ENCODE data around the gene TPM2. TPM values are rescaled to one million over a fixed set of nuclear protein-coding genes. Genes with fewer than 3 reads are reported as not detected.

TPM2 gene
- total RNA-seq (100 to 1,000 TPM; 145 to 211 TPM), polyA plus RNA-seq (ENCODE audit: insufficient read length in 6 of 6) (100 to 1,000 TPM; 167 to 261 (median 192) TPM)
- long read RNA-seq, donor 1, transcript TPM2-203 (9 exons, 1,183 nt): major isoform, 75 of 190 reads
- long read RNA-seq, donor 1, transcript TPM2-201 (9 exons, 1,018 nt): minor isoform, 5 of 190 reads
- long read RNA-seq, donor 1, partial matches to known transcripts: 88 of 190 reads
- long read RNA-seq, donor 1, other reads (novel, unspliced or antisense): 19 of 190 reads
- long read RNA-seq, donor 2, transcript TPM2-201 (9 exons, 1,018 nt): minor isoform, 15 of 148 reads
- long read RNA-seq, donor 2, transcript TPM2-203 (9 exons, 1,183 nt): major isoform, 45 of 148 reads
- long read RNA-seq, donor 2, partial matches to known transcripts: 86 of 148 reads
- long read RNA-seq, donor 2, other reads (novel, unspliced or antisense): 0 of 148 reads
- long read RNA-seq, donor 3, transcript TPM2-203 (9 exons, 1,183 nt): major isoform, 60 of 120 reads
- long read RNA-seq, donor 3, transcript TPM2-201 (9 exons, 1,018 nt): minor isoform, 7 of 120 reads
- long read RNA-seq, donor 3, partial matches to known transcripts: 50 of 120 reads
- long read RNA-seq, donor 3, other reads (novel, unspliced or antisense): 0 of 120 reads
- long read RNA-seq, donor 4, transcript TPM2-203 (9 exons, 1,183 nt): major isoform, 217 of 282 reads
- long read RNA-seq, donor 4, partial matches to known transcripts: 29 of 282 reads
- long read RNA-seq, donor 4, other reads (novel, unspliced or antisense): 31 of 282 reads
- long read RNA-seq, donor 5, transcript TPM2-203 (9 exons, 1,183 nt): major isoform, 51 of 116 reads
- long read RNA-seq, donor 5, transcript TPM2-201 (9 exons, 1,018 nt): minor isoform, 7 of 116 reads
- long read RNA-seq, donor 5, partial matches to known transcripts: 53 of 116 reads
- long read RNA-seq, donor 5, other reads (novel, unspliced or antisense): 5 of 116 reads
- long read RNA-seq, donor 6, transcript TPM2-211 (9 exons, 1,392 nt): minor isoform, 8 of 138 reads
- long read RNA-seq, donor 6, transcript TPM2-203 (9 exons, 1,183 nt): major isoform, 34 of 138 reads
- long read RNA-seq, donor 6, transcript TPM2-201 (9 exons, 1,018 nt): minor isoform, 16 of 138 reads
- long read RNA-seq, donor 6, partial matches to known transcripts: 74 of 138 reads
- long read RNA-seq, donor 6, other reads (novel, unspliced or antisense): 6 of 138 reads
- long read RNA-seq, donor 7, transcript TPM2-203 (9 exons, 1,183 nt): major isoform, 15 of 31 reads
- long read RNA-seq, donor 7, partial matches to known transcripts: 10 of 31 reads
- long read RNA-seq, donor 7, other reads (novel, unspliced or antisense): 0 of 31 reads
- long read RNA-seq, donor 8, transcript TPM2-211 (9 exons, 1,392 nt): minor isoform, 5 of 62 reads
- long read RNA-seq, donor 8, transcript TPM2-203 (9 exons, 1,183 nt): major isoform, 40 of 62 reads
- long read RNA-seq, donor 8, partial matches to known transcripts: 7 of 62 reads
- long read RNA-seq, donor 8, other reads (novel, unspliced or antisense): 9 of 62 reads
- long read RNA-seq, donor 9, transcript TPM2-211 (9 exons, 1,392 nt): major isoform, 7 of 7 reads
- long read RNA-seq, donor 9, partial matches to known transcripts: 0 of 7 reads
- long read RNA-seq, donor 9, other reads (novel, unspliced or antisense): 0 of 7 reads
- long read RNA-seq, donor 10, transcript TPM2-212 (9 exons, 1,185 nt): minor isoform, 6 of 683 reads
- long read RNA-seq, donor 10, transcript TPM2-203 (9 exons, 1,183 nt): major isoform, 585 of 683 reads
- long read RNA-seq, donor 10, transcript TPM2-201 (9 exons, 1,018 nt): minor isoform, 16 of 683 reads
- long read RNA-seq, donor 10, partial matches to known transcripts: 38 of 683 reads
- long read RNA-seq, donor 10, other reads (novel, unspliced or antisense): 38 of 683 reads
- long read RNA-seq, donor 11, transcript TPM2-211 (9 exons, 1,392 nt): major isoform, 5 of 12 reads
- long read RNA-seq, donor 11, transcript TPM2-203 (9 exons, 1,183 nt): major isoform, 5 of 12 reads
- long read RNA-seq, donor 11, partial matches to known transcripts: 0 of 12 reads
- long read RNA-seq, donor 11, other reads (novel, unspliced or antisense): 0 of 12 reads
- long read RNA-seq, donor 12, transcript TPM2-201 (9 exons, 1,018 nt): minor isoform, 7 of 97 reads
- long read RNA-seq, donor 12, transcript TPM2-203 (9 exons, 1,183 nt): major isoform, 40 of 97 reads
- long read RNA-seq, donor 12, partial matches to known transcripts: 48 of 97 reads
- long read RNA-seq, donor 12, other reads (novel, unspliced or antisense): 0 of 97 reads

DNA sequence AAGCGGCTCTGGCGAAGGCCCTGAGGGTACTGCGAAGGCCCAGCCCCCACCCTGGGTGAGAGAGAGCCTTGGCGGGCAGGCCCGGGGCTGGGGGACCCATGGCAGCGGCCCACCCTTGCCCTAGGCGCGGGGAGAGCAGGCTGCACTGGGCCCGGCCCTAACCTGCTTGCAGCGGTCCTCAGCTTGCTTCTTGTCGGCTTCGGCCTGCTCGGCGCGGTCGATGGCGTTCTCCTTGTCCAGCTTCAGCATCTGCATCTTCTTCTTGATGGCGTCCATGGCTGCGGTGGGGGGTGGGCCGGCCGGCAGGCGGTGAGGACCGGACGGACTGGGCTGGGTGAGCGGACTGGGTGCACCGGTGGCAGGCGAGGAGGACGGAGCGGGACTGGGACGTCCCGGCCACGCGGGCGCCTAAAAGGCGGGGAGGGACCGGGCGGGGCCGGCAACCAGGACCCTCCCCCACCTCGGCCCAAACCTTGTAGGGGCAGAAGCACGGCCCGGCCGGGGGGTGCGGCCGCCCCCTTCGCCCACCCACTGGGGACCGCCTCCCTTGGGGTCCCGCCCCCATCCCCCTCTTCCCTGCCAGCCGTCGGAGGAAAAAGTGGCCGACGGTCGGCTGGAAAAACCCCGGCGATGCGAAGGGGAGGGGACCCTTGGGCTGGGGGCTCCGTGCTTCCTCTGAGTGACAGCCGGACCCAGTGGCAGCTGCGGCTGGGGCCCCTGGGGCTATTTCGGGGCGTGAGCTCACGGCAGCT is at the start of gene TPM2:
Gene TPM2, minus strand, starts transcription at position 384 of the 752 bp plus-strand sequence. Its CDS starts 108 bp downstream, at position 276.
- DNase-seq (peak in 3 of 4 donors; percentile 70 to 89 (median 71)), ATAC-seq (peak; percentile 55)
- intact Hi-C loops (cut with DNase I): no loop called here
- Histone ChIP-seq H3K27ac (peak within 1 kb of the TSS; percentile 75 to 87), H3K4me3 (peak within 1 kb of the TSS; percentile 68), H3K27me3 (peaks cover 0 to 9% of the 10 kb centered on the region in 2 donors), H3K36me3 (peaks cover 0 to 9% of the 10 kb centered on the region in 2 donors), H3K9me3 (no peaks in the 10 kb centered on the region), H3K4me1 (peaks cover 0 to 19% of the 10 kb centered on the region in 2 donors)
- TF ChIP-seq, protein P1, sequence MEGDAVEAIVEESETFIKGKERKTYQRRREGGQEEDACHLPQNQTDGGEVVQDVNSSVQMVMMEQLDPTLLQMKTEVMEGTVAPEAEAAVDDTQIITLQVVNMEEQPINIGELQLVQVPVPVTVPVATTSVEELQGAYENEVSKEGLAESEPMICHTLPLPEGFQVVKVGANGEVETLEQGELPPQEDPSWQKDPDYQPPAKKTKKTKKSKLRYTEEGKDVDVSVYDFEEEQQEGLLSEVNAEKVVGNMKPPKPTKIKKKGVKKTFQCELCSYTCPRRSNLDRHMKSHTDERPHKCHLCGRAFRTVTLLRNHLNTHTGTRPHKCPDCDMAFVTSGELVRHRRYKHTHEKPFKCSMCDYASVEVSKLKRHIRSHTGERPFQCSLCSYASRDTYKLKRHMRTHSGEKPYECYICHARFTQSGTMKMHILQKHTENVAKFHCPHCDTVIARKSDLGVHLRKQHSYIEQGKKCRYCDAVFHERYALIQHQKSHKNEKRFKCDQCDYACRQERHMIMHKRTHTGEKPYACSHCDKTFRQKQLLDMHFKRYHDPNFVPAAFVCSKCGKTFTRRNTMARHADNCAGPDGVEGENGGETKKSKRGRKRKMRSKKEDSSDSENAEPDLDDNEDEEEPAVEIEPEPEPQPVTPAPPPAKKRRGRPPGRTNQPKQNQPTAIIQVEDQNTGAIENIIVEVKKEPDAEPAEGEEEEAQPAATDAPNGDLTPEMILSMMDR (IDR thresholded peaks at IDR 0.05): no peak

DNA sequence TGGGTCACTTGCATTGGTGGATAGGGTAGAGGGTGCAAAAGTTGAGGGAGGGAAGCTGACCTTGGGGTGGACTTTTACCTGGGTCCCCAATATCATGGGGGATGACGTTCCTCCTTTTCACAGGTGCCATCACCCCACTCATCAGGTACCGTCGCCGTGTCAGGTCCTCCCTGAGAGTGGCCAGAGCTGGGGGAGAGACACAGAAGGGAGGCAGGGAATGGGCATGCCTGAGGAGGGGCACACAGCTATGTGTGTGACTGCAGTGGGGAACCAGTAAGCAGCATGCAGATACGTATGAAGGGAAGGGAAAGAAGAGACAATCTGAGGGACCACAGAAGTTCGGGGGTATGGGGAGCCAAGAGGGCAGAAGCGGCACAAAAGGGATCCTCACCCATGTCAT is 49.2 kb upstream of the TPM2 start:
- TF ChIP-seq, protein P1 (IDR thresholded peaks at IDR 0.05): no peak
- H3K27me3 ChIP-seq: no peaks in the 10 kb centered on the region
- H3K36me3 ChIP-seq: peaks cover 6 to 99% of the 10 kb centered on the region in 2 donors
- no peaks in the 10 kb centered on the region for H3K9me3 ChIP-seq
- intact Hi-C loops (cut with DNase I): no loop called here
- no peak overlapping the region for H3K4me3 ChIP-seq
- DNase-seq (no peak), ATAC-seq (no peak)
- H3K27ac ChIP-seq: no peak overlapping the region
- peaks cover under 1 to 26% of the 10 kb centered on the region in 2 donors for H3K4me1 ChIP-seq

DNA sequence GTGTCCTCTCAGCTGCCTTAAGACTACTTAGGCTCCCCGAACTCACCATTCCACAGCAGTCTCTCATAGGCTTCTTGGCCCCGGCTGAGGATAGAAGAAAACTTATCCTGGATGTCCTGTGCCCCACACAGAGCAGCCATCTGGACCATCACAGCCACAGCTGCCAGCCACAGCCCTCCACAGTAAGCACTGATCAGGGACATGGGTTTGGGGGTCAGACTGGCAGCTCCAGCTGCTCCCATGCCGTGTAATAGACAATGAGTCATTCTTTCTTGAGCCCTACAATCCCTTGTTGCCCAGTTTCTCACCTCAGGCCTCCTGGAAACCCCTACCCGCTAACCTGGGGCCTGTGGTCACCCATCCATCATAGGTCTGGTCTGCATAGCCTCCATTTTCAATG is 48.5 kb upstream of the TPM2 start:
- DNase-seq (no peak), ATAC-seq (no peak)
- TF ChIP-seq, protein P1 (IDR thresholded peaks at IDR 0.05): no peak
- intact Hi-C loops (cut with DNase I): no loop called here
- H3K36me3 ChIP-seq: peaks cover 3 to 91% of the 10 kb centered on the region in 2 donors
- H3K4me3 ChIP-seq: no peak overlapping the region
- no peaks in the 10 kb centered on the region for H3K27me3 ChIP-seq
- H3K9me3 ChIP-seq: no peaks in the 10 kb centered on the region
- H3K27ac ChIP-seq: no peak overlapping the region
- H3K4me1 ChIP-seq: peaks cover 8 to 26% of the 10 kb centered on the region in 2 donors

Data from left lung (tissue), 14 donors.